Measurements from ENCODE around the gene CBFB.

The CBFB gene

DNA sequence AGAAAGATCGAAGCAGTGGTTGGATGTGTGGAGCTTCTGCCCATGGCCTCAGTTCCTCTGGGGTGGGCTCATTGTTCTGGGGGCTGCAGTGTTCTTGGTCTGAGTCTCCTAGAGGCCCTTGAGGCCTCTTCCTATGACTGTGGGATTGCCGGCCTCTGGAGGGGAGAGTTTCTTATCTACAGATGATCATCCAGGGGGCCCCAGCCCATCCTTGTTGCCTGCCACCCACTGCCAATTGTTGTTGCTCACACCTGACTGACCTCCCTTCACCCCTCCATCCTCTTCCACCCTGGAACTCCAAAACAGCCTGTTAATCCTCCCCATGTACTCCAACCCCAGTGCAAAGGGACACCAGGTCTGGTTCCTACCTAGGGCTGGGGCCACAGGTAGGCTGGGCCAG, 116.0 kb downstream of the CBFB start:
- Histone ChIP-seq H3K79me2 (ENCODE audit: insufficient read depth, low read length) (no peaks in the 10 kb centered on the region), H3K4me1 (ENCODE audit: insufficient read depth, low read length) (no peaks in the 10 kb centered on the region), H3K4me3 (ENCODE audit: low read depth in 1 of 2, low read length in 2 of 2) (no peak overlapping the region), H2AFZ (ENCODE audit: low read depth, low read length) (no peak overlapping the region), H3K9me3 (ENCODE audit: insufficient read depth, low read length, severe bottlenecking) (no peaks in the 10 kb centered on the region), H4K20me1 (ENCODE audit: insufficient read depth, low read length) (peaks cover 4% of the 10 kb centered on the region; the same call in 1 of the 2 replicates), H3K36me3 (ENCODE audit: insufficient read depth, low read length) (peaks cover 88% of the 10 kb centered on the region), H3K4me2 (ENCODE audit: insufficient read depth, low read length) (no peak overlapping the region), H3K9ac (ENCODE audit: low read depth, low read length) (no peak overlapping the region), H3K27ac (ENCODE audit: low read length) (no peak overlapping the region), H3K27me3 (ENCODE audit: insufficient read depth, low read length, poor library complexity) (no peaks in the 10 kb centered on the region)
- TF ChIP-seq EZH2 (IDR thresholded peaks at IDR 0.05; ENCODE audit: borderline replicate concordance, low read depth, low read length, severe bottlenecking), result no peak
- TF ChIP-seq, protein P1, sequence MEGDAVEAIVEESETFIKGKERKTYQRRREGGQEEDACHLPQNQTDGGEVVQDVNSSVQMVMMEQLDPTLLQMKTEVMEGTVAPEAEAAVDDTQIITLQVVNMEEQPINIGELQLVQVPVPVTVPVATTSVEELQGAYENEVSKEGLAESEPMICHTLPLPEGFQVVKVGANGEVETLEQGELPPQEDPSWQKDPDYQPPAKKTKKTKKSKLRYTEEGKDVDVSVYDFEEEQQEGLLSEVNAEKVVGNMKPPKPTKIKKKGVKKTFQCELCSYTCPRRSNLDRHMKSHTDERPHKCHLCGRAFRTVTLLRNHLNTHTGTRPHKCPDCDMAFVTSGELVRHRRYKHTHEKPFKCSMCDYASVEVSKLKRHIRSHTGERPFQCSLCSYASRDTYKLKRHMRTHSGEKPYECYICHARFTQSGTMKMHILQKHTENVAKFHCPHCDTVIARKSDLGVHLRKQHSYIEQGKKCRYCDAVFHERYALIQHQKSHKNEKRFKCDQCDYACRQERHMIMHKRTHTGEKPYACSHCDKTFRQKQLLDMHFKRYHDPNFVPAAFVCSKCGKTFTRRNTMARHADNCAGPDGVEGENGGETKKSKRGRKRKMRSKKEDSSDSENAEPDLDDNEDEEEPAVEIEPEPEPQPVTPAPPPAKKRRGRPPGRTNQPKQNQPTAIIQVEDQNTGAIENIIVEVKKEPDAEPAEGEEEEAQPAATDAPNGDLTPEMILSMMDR (IDR thresholded peaks at IDR 0.05; ENCODE audit: borderline replicate concordance, extremely low read depth, low read length, poor library complexity, severe bottlenecking), result no peak
- DNase-seq (no peak), ATAC-seq (ENCODE audit: insufficient read depth, low read depth) (no peak)

DNA sequence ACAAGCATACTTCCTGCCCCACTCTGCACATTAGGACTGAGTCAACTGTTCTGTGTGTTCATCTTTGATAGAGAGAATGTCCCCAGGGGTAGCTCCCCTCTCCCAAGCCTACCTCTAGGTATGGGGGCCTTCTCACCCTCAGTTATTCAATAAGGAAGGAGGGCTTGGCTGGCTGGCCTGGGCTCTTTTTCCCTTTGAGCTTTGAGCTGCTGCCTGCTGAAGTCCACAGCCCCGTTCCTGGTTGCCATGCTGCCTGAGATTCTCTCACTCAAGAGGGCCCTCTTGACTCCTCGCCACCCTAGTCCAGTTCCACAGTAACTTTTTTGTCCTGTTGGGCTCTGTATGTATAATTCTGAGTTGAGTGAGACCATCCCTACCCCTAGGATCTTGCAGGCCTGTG, 116.8 kb downstream of the CBFB start:
- no peak overlapping the region for H3K27ac ChIP-seq (ENCODE audit: low read length)
- peaks cover 4% of the 10 kb centered on the region; the same call in 1 of the 2 replicates for H4K20me1 ChIP-seq (ENCODE audit: insufficient read depth, low read length)
- no peak overlapping the region for H3K4me3 ChIP-seq (ENCODE audit: low read depth in 1 of 2, low read length in 2 of 2)
- no peaks in the 10 kb centered on the region for H3K79me2 ChIP-seq (ENCODE audit: insufficient read depth, low read length)
- no peaks in the 10 kb centered on the region for H3K9me3 ChIP-seq (ENCODE audit: insufficient read depth, low read length, severe bottlenecking)
- H2AFZ ChIP-seq (ENCODE audit: low read depth, low read length), result no peak overlapping the region
- no peaks in the 10 kb centered on the region for H3K4me1 ChIP-seq (ENCODE audit: insufficient read depth, low read length)
- H3K36me3 ChIP-seq (ENCODE audit: insufficient read depth, low read length), result peaks cover 80% of the 10 kb centered on the region
- DNase-seq (no peak), ATAC-seq (ENCODE audit: insufficient read depth, low read depth) (no peak)
- H3K27me3 ChIP-seq (ENCODE audit: insufficient read depth, low read length, poor library complexity), result no peaks in the 10 kb centered on the region
- H3K9ac ChIP-seq (ENCODE audit: low read depth, low read length), result no peak overlapping the region
- H3K4me2 ChIP-seq (ENCODE audit: insufficient read depth, low read length), result no peak overlapping the region
- no peak for TF ChIP-seq EZH2 (IDR thresholded peaks at IDR 0.05; ENCODE audit: borderline replicate concordance, low read depth, low read length, severe bottlenecking)
- TF ChIP-seq, protein P1 (IDR thresholded peaks at IDR 0.05; ENCODE audit: borderline replicate concordance, extremely low read depth, low read length, poor library complexity, severe bottlenecking), result no peak

DNA sequence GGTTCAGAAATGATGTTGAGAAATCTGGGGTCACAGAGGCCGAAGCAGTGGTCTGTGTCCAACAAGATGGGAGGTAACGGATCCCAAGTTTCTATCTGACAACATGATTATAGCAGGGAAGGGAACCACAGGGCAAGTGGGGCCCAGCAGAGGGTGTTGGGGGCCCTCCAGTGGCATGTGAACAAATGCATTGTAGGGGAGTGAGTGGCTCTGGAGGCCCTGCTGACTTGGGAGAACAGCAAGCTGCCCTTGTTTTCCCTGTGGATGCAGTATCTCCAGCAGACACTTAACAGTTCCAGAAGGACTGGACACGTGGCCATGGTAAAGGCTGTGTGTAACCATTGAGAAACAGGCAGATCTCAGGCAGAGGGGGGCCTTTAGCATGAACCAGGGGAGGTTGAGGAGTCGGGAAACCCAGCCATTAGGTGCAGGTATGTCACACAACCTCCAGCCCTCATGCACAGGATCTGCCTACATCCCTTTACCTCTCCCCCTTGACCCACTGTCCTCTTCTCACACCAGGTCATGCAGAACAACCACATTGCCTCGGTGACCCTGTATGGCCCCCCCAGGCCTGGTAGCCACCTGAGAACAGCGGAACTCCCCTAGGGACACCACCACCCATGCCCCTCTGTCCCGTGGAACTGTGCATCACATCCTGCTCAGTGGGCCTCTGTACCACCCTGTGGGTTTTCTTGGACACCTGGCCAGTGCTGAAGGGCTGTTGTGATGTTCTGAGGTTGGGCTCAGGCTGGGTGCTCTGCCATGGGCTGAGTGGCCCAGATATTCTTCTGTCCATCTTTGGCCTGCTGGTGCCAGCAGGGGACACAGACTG, 117.8 kb downstream of the CBFB start:
- Histone ChIP-seq H3K27me3 (ENCODE audit: insufficient read depth, low read length, poor library complexity) (no peaks in the 10 kb centered on the region), H3K4me2 (ENCODE audit: insufficient read depth, low read length) (no peak overlapping the region), H3K27ac (ENCODE audit: low read length) (no peak overlapping the region), H3K79me2 (ENCODE audit: insufficient read depth, low read length) (no peaks in the 10 kb centered on the region), H3K9ac (ENCODE audit: low read depth, low read length) (no peak overlapping the region), H3K4me1 (ENCODE audit: insufficient read depth, low read length) (no peaks in the 10 kb centered on the region), H3K36me3 (ENCODE audit: insufficient read depth, low read length) (peaks cover 70% of the 10 kb centered on the region), H3K4me3 (ENCODE audit: low read depth in 1 of 2, low read length in 2 of 2) (no peak overlapping the region), H3K9me3 (ENCODE audit: insufficient read depth, low read length, severe bottlenecking) (no peaks in the 10 kb centered on the region), H4K20me1 (ENCODE audit: insufficient read depth, low read length) (peaks cover 10% of the 10 kb centered on the region; the same call in 1 of the 2 replicates), H2AFZ (ENCODE audit: low read depth, low read length) (no peak overlapping the region)
- DNase-seq (no peak), ATAC-seq (ENCODE audit: insufficient read depth, low read depth) (no peak)
- TF ChIP-seq, protein P1 (IDR thresholded peaks at IDR 0.05; ENCODE audit: borderline replicate concordance, extremely low read depth, low read length, poor library complexity, severe bottlenecking), result no peak
- no peak for TF ChIP-seq EZH2 (IDR thresholded peaks at IDR 0.05; ENCODE audit: borderline replicate concordance, low read depth, low read length, severe bottlenecking)
